ENCODE measurements around the gene XPR1.
"Not testable (repeated sequence)": the region's sequence is repeated elsewhere in the genome, so short reads cannot be mapped to it uniquely, and the experiment has no call there.

Gene XPR1

GRCh38 chr1:180781718-180782117 lies 149.9 kb downstream of the XPR1 start:
- FAIRE-seq (no peak), DNase-seq (ENCODE audit: insufficient read length, low spot score) (no peak)
- TF ChIP-seq POLR2A (IDR thresholded peaks at IDR 0.05; ENCODE audit: low read depth, low read length): no peak

GRCh38 chr1:180785291-180785690 lies 153.5 kb downstream of the XPR1 start:
- no peak for DNase-seq (ENCODE audit: insufficient read length, low spot score)
- FAIRE-seq: no peak
- no peak for TF ChIP-seq POLR2A (IDR thresholded peaks at IDR 0.05; ENCODE audit: low read depth, low read length)

- no peak for TF ChIP-seq POLR2A (IDR thresholded peaks at IDR 0.05; ENCODE audit: low read depth, low read length)
- DNase-seq (ENCODE audit: insufficient read length, low spot score): no peak
- no peak for FAIRE-seq
These were observed 154.1 kb downstream of the XPR1 start for GRCh38 chr1:180785887-180786286.

GRCh38 chr1:180786624-180787023 lies 154.8 kb downstream of the XPR1 start:
- no peak for FAIRE-seq
- no peak for DNase-seq (ENCODE audit: insufficient read length, low spot score)
- no peak for TF ChIP-seq POLR2A (IDR thresholded peaks at IDR 0.05; ENCODE audit: low read depth, low read length)

- DNase-seq (ENCODE audit: insufficient read length, low spot score): no peak
- FAIRE-seq: peak; percentile 6
- TF ChIP-seq POLR2A (IDR thresholded peaks at IDR 0.05; ENCODE audit: low read depth, low read length): no peak
These were observed 155.9 kb downstream of the XPR1 start for GRCh38 chr1:180787628-180788307.

GRCh38 chr1:180789460-180789859 lies 157.6 kb downstream of the XPR1 start:
- FAIRE-seq: no peak
- TF ChIP-seq POLR2A (IDR thresholded peaks at IDR 0.05; ENCODE audit: low read depth, low read length): no peak

GRCh38 chr1:180791152-180791551 lies 159.3 kb downstream of the XPR1 start:
- FAIRE-seq; DNase-seq (ENCODE audit: insufficient read length, low spot score): not testable (repeated sequence)

More at GRCh38 chr1:180789460-180789859, 157.6 kb downstream of the XPR1 start:
- no peak for DNase-seq (ENCODE audit: insufficient read length, low spot score)

- FAIRE-seq: peak; percentile 75
- no peak for TF ChIP-seq POLR2A (IDR thresholded peaks at IDR 0.05; ENCODE audit: low read depth, low read length)
- peak; percentile 5 for DNase-seq (ENCODE audit: insufficient read length, low spot score)
These were observed 160.0 kb downstream of the XPR1 start for GRCh38 chr1:180791806-180792205.

- DNase-seq (ENCODE audit: insufficient read length, low spot score): no peak
- FAIRE-seq: no peak
- TF ChIP-seq POLR2A (IDR thresholded peaks at IDR 0.05; ENCODE audit: low read depth, low read length): no peak
These were observed 161.6 kb downstream of the XPR1 start for GRCh38 chr1:180793451-180793850.

- no peak for TF ChIP-seq POLR2A (IDR thresholded peaks at IDR 0.05; ENCODE audit: low read depth, low read length)
- no peak for FAIRE-seq
- no peak for DNase-seq (ENCODE audit: insufficient read length, low spot score)
These were observed 165.2 kb downstream of the XPR1 start for GRCh38 chr1:180796897-180797640.

- DNase-seq (ENCODE audit: insufficient read length, low spot score) (no peak), FAIRE-seq (no peak)
- TF ChIP-seq POLR2A (IDR thresholded peaks at IDR 0.05; ENCODE audit: low read depth, low read length): no peak
These were observed 169.1 kb downstream of the XPR1 start for GRCh38 chr1:180800945-180801344.

GRCh38 chr1:180802813-180803212 lies 171.0 kb downstream of the XPR1 start:
- DNase-seq (ENCODE audit: insufficient read length, low spot score) (no peak), FAIRE-seq (no peak)
- TF ChIP-seq POLR2A (IDR thresholded peaks at IDR 0.05; ENCODE audit: low read depth, low read length): no peak

- no peak for TF ChIP-seq POLR2A (IDR thresholded peaks at IDR 0.05; ENCODE audit: low read depth, low read length)
- no peak for DNase-seq (ENCODE audit: insufficient read length, low spot score)
- FAIRE-seq: no peak
These were observed 173.5 kb downstream of the XPR1 start for GRCh38 chr1:180805316-180805715.

GRCh38 chr1:180811298-180811697 lies 179.5 kb downstream of the XPR1 start:
- DNase-seq (ENCODE audit: insufficient read length, low spot score) (no peak), FAIRE-seq (no peak)
- TF ChIP-seq POLR2A (IDR thresholded peaks at IDR 0.05; ENCODE audit: low read depth, low read length): no peak

- FAIRE-seq (no peak), DNase-seq (ENCODE audit: insufficient read length, low spot score) (no peak)
- no peak for TF ChIP-seq POLR2A (IDR thresholded peaks at IDR 0.05; ENCODE audit: low read depth, low read length)
These were observed 180.1 kb downstream of the XPR1 start for GRCh38 chr1:180811886-180812285.

Data from H54 (cell line).